SIG-M5 treated with dmso at 0.1 percent for 504 hours (cell line): ENCODE results near the gene NTSR1.

Experiments
- DNase-seq: peaks from one replicate; lab custom pipeline; 2025; ENCODE audit not compliant: unreplicated experiment; lab: John Stamatoyannopoulos, UW

Gene NTSR1

GRCh38 chr20:62752671-62753501, 44.2 kb downstream of the NTSR1 start:
- DNase-seq: no peak

GRCh38 chr20:62753626-62754025, 45.0 kb downstream of the NTSR1 start:
- DNase-seq: no peak

- DNase-seq: no peak
Measured at GRCh38 chr20:62754122-62754990, 45.7 kb downstream of the NTSR1 start.

GRCh38 chr20:62754991-62755356, 46.3 kb downstream of the NTSR1 start:
- DNase-seq: no peak

- DNase-seq: no peak
Measured at GRCh38 chr20:62755817-62756724, 47.4 kb downstream of the NTSR1 start.

- DNase-seq: no peak
Measured at GRCh38 chr20:62758226-62758912, 49.7 kb downstream of the NTSR1 start.

GRCh38 chr20:62759981-62760431, 51.4 kb downstream of the NTSR1 start:
- no peak for DNase-seq

- no peak for DNase-seq
Measured at GRCh38 chr20:62760471-62760855, 51.8 kb downstream of the NTSR1 start.

- DNase-seq: no peak
Measured at GRCh38 chr20:62760856-62761758, 52.5 kb downstream of the NTSR1 start.

GRCh38 chr20:62761759-62762131, 53.1 kb downstream of the NTSR1 start:
- DNase-seq: no peak

GRCh38 chr20:62762376-62762775, 53.7 kb downstream of the NTSR1 start:
- no peak for DNase-seq

- no peak for DNase-seq
Measured at GRCh38 chr20:62762801-62763368, 54.2 kb downstream of the NTSR1 start.

- no peak for DNase-seq
Measured at GRCh38 chr20:62763404-62763803, 54.8 kb downstream of the NTSR1 start.

- DNase-seq: no peak
Measured at GRCh38 chr20:62764156-62764935, 55.7 kb downstream of the NTSR1 start.

- DNase-seq: no peak
Measured at GRCh38 chr20:62765021-62765420, 56.4 kb downstream of the NTSR1 start.

GRCh38 chr20:62765432-62766070, 56.9 kb downstream of the NTSR1 start:
- DNase-seq: no peak

GRCh38 chr20:62766071-62766450, 57.4 kb downstream of the NTSR1 start:
- no peak for DNase-seq

GRCh38 chr20:62766716-62767115, 58.1 kb downstream of the NTSR1 start:
- DNase-seq: peak; percentile 51
